ENCODE measurements around the gene LGALS7. TPM values are rescaled to one million over a fixed set of nuclear protein-coding genes. Genes with fewer than 3 reads are reported as not detected.

Gene LGALS7
- total and polyA plus RNA-seq, 2 of the 13 experiments (the other 11 are each of a cell fraction or from before 2014, with no cell fraction given): 0.73 TPM; not detected in 1

GRCh38 chr19:38721979-38722773, 51.1 kb downstream of the LGALS7 start (continued):
- TF ChIP-seq STAT6 (CRISPR knock-in tag; IDR thresholded peaks at IDR 0.05; ENCODE audit: borderline replicate concordance): no peak
- no peak for TF ChIP-seq SYNCRIP (IDR thresholded peaks at IDR 0.05; ENCODE audit: insufficient read depth, low read depth, low read length)
- no peak for TF ChIP-seq RFXANK (CRISPR knock-in tag; IDR thresholded peaks at IDR 0.05)
- TF ChIP-seq, protein P1, sequence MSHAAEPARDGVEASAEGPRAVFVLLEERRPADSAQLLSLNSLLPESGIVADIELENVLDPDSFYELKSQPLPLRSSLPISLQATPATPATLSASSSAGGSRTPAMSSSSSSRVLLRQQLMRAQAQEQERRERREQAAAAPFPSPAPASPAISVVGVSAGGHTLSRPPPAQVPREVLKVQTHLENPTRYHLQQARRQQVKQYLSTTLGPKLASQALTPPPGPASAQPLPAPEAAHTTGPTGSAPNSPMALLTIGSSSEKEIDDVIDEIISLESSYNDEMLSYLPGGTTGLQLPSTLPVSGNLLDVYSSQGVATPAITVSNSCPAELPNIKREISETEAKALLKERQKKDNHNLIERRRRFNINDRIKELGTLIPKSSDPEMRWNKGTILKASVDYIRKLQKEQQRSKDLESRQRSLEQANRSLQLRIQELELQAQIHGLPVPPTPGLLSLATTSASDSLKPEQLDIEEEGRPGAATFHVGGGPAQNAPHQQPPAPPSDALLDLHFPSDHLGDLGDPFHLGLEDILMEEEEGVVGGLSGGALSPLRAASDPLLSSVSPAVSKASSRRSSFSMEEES (CRISPR knock-in tag; IDR thresholded peaks at IDR 0.05): no peak
- no peak for TF ChIP-seq SCMH1 (CRISPR knock-in tag; IDR thresholded peaks at IDR 0.05; ENCODE audit: borderline replicate concordance)
- TF ChIP-seq ZNF562 (CRISPR knock-in tag; IDR thresholded peaks at IDR 0.05; ENCODE audit: borderline replicate concordance): no peak
- TF ChIP-seq ZNF235 (CRISPR knock-in tag; IDR thresholded peaks at IDR 0.05; ENCODE audit: borderline replicate concordance): no peak
- TF ChIP-seq TFAP4 (IDR thresholded peaks at IDR 0.05; ENCODE audit: borderline replicate concordance, low read depth): peak; percentile 13; the same call in 1 of the 2 replicates
- no peak for TF ChIP-seq LRRFIP1 (CRISPR knock-in tag; conservative IDR thresholded peaks at IDR 0.05)

Data from HepG2 (cell line).